Pancreas (tissue), 10 donors: ENCODE data around the gene PHACTR2. TPM values are rescaled to one million over a fixed set of nuclear protein-coding genes. Genes with fewer than 3 reads are reported as not detected.
A peak's percentile ranks its signal among the peaks of the same experiment; 100 is the strongest.
"Not testable (repeated sequence)": the region's sequence is repeated elsewhere in the genome, so short reads cannot be mapped to it uniquely, and the experiment has no call there.

Experiments
- ATAC-seq, 4 donors: fragments of 200-7000 bp; cut with Tn5 transposase; one replicate each; pipeline versions ENCODE4 v1.8.0 to v1.9.1; 2020; ENCODE audit warnings: mild to moderate bottlenecking in 4 of 4, moderate library complexity in 4 of 4
- DNase-seq, 6 donors: peaks; one replicate each; pipeline ENCODE4 v3.0.0-alpha.2; 2020
- FAIRE-seq: peaks from 2 replicates; lab custom pipeline; 2012; peaks lifted over from hg19 to GRCh38; lab: Jason Lieb, UNC
- H3K27ac ChIP-seq, 4 donors: fragments of 200-600 bp; sonication (generic); 1 replicate in 3 of 4; 2 replicates in 1 of 4; pipeline versions ENCODE4 v1.5.0 to v1.8.0; 2020
- H3K27me3 ChIP-seq, 4 donors: fragments of 200-600 bp; one replicate each; pipeline ENCODE4 v1.8.0; 2021
- H3K36me3 ChIP-seq, 3 donors: fragments of 200-600 bp; sonication (generic) in 1 of 3; one replicate each; pipeline versions ENCODE4 v1.5.0 to v1.8.0; 2020 to 2021
- H3K4me1 ChIP-seq, 3 donors: fragments of 200-600 bp; one replicate each; pipeline ENCODE4 v1.8.0; 2021
- H3K4me3 ChIP-seq, 4 donors: fragments of 200-600 bp; sonication (generic) in 2 of 4; one replicate each; pipeline versions ENCODE4 v1.5.0 to v1.8.0; 2020 to 2021
- H3K9me3 ChIP-seq, 4 donors: fragments of 200-600 bp; one replicate each; pipeline ENCODE4 v1.8.0; 2021
- WGBS, 2 donors: extraction: QIAGEN DNeasy Blood & Tissue Kit; methylation state at CpG; one replicate each; pipeline ENCODE4 v1.1.7; 2013; 5-methylcytosine and 5-hydroxymethylcytosine counted together
- intact Hi-C, 3 donors: fragments of 100-400 bp; cut with DNase I; formaldehyde crosslinking; loops; one replicate each; pipeline versions ENCODE4 v1.11.1 to v1.14.2; 2022
- polyA plus RNA-seq, 2 donors: library from polyadenylated mRNA; stranded (reverse); fragments of 200-250 nt; gene quantifications; one replicate each; pipeline ENCODE4 v1.2.3, GENCODE V29; 2013
- total RNA-seq, 6 donors: library from RNA; stranded (reverse); fragmentation: NEBNext Ultra II Directional in 4 of 6; extraction: Animal tissue kit (Norgen Biotek cat#: 25700) in 4 of 6; gene quantifications; one replicate each; pipeline versions ENCODE4 v1.2.1 to v1.2.4, GENCODE V29; 2021 to 2023
- TF ChIP-seq, protein P1 (sequence below), 4 donors: fragments of 200-600 bp; sonication (generic) in 3 of 4; IDR thresholded peaks; one replicate each; pipeline versions ENCODE4 v1.5.0 to v1.8.0; 2021; ENCODE audit warnings: antibody characterized with exemption in 4 of 4
- donor health status: healthy with polysubstance abuse.
- donor health status: DM: no; HTN: no; CAD: no; lungs with moderate emphysema.
- donor health status: DM: no; HTN: no; CAD: no.
- donor health status: control.
- donor health status: control.
- donor health status: Bipolar disorder and iron deficiency.
- donor health status: DM: yes; HTN: yes; CAD: no.
- donor health status: DM: no; HTN: no; CAD: no.
- donor health status: DM: no; HTN: no; CAD: no.
- donor health status: DM: yes; HTN: yes; CAD: no.

The PHACTR2 gene
- total and polyA plus RNA-seq, 8 donors = 2.7 to 19.0 (median 8.9) TPM

DNA sequence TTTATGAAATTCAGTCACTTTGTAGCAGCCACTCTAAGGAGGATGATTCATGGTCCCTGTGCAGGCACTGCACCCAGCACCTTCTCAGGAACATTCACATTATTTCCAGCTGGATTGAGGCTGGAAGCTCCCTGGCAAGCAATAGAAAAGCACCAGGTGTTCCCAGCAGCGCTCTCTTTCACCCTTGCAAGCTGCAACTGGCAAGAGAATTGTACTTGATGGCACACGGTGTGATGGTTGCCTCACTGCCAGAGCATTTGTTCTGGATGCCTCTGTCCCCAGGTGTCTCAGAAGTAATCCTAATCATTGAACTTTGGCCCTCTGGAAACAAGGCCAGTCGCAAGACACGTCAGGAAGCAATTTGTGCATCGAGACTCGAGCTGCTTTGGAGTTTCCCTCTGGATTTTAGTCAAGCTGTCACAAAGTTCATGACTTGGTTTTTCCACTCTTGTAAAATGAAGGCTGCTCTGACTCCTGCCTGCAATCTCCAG lies 24.9 kb upstream of the PHACTR2 start:
- DNase-seq (no peak), FAIRE-seq (no peak), ATAC-seq (peak; percentile 35 to 82 (median 68))
- no peaks in the 10 kb centered on the region for H3K27me3 ChIP-seq
- no peaks in the 10 kb centered on the region for H3K4me1 ChIP-seq
- intact Hi-C loops = no loop called here
- no peaks in the 10 kb centered on the region for H3K9me3 ChIP-seq
- TF ChIP-seq, protein P1, sequence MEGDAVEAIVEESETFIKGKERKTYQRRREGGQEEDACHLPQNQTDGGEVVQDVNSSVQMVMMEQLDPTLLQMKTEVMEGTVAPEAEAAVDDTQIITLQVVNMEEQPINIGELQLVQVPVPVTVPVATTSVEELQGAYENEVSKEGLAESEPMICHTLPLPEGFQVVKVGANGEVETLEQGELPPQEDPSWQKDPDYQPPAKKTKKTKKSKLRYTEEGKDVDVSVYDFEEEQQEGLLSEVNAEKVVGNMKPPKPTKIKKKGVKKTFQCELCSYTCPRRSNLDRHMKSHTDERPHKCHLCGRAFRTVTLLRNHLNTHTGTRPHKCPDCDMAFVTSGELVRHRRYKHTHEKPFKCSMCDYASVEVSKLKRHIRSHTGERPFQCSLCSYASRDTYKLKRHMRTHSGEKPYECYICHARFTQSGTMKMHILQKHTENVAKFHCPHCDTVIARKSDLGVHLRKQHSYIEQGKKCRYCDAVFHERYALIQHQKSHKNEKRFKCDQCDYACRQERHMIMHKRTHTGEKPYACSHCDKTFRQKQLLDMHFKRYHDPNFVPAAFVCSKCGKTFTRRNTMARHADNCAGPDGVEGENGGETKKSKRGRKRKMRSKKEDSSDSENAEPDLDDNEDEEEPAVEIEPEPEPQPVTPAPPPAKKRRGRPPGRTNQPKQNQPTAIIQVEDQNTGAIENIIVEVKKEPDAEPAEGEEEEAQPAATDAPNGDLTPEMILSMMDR (IDR thresholded peaks at IDR 0.05) = no peak
- no peak overlapping the region for H3K4me3 ChIP-seq
- 23 to 25% methylated on average over 6 of the region's 6 CpGs for WGBS, 2 donors
- H3K27ac ChIP-seq = no peak overlapping the region
- no peaks in the 10 kb centered on the region for H3K36me3 ChIP-seq

DNA sequence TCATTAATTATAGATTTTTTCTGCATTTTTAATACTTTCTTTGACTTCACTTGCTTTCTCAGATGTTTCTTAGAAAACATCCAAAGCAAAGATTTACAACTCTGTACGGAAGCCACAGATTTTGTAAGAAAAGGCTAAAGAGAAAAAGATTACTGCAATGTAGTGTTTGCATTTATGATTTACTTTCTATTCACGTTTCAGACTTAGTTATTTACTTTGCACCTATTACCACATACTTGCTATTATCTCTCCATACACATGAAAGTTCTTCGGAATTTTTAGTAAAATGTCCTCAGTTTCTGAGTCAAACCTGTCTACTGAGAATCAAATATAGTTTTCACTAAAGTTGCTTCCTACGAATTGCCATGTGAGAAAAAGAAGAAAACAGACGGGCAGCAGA lies 22.2 kb upstream of the PHACTR2 start:
- intact Hi-C loops = no loop called here

DNA sequence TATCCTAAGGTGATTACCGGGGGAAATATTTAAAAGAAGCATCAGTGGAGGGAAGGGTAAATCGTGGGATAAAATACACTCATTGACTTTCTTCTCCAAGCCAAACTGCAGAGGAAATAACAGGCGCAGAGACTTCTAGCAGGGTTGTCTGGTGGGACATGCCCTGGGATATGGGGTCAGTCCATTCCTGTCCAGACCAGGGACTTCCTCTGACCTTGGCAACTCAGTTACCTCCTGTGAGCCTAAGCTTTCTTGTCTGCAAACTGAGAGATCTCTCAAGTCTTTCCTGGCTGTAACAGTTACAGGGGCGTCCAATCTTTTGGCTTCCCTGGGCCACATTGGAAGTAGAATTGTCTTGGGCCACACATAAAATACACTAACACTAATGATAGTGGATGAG lies 21.7 kb upstream of the PHACTR2 start:
- Histone ChIP-seq H3K4me3 (no peak overlapping the region), H3K9me3 (no peaks in the 10 kb centered on the region), H3K4me1 (no peaks in the 10 kb centered on the region), H3K36me3 (no peaks in the 10 kb centered on the region), H3K27me3 (no peaks in the 10 kb centered on the region), H3K27ac (no peak overlapping the region)
- ATAC-seq = no peak
- TF ChIP-seq, protein P1 (IDR thresholded peaks at IDR 0.05) = no peak
- FAIRE-seq = no peak
- no peak for DNase-seq
- intact Hi-C loops = no loop called here
- 84 to 85% methylated on average over 4 of the region's 4 CpGs for WGBS, 2 donors

More for the DNA sequence above, 22.2 kb upstream of the PHACTR2 start:
- no peak overlapping the region for H3K4me3 ChIP-seq
- TF ChIP-seq, protein P1 (IDR thresholded peaks at IDR 0.05) = no peak
- FAIRE-seq (no peak), ATAC-seq (no peak), DNase-seq (no peak)
- no peaks in the 10 kb centered on the region for H3K27me3 ChIP-seq
- no peaks in the 10 kb centered on the region for H3K36me3 ChIP-seq
- H3K9me3 ChIP-seq = no peaks in the 10 kb centered on the region
- no peak overlapping the region for H3K27ac ChIP-seq
- H3K4me1 ChIP-seq = no peaks in the 10 kb centered on the region
- 59 to 64% methylated on average over 5 of the region's 5 CpGs for WGBS, 2 donors

DNA sequence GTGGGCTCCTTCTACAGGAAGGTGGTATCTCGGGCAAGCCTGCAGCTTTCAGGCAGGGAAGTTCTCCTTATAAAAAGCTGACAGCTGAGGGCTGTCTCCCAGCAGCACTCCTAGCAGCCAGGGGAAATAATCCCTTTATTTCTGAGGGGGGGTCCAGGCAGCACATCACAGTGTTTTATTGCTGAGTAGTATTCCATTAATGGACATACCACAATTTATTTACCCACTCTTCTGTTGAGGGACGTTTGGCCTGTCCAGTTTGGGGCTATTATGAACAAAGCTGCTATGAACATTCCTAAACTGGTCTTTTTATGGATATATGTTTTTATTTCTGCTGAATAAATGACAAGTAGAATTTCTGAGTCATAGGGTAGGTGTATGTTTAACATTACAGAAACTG lies 20.0 kb upstream of the PHACTR2 start:
- Histone ChIP-seq H3K27me3 (no peaks in the 10 kb centered on the region), H3K4me1 (no peaks in the 10 kb centered on the region), H3K9me3 (no peaks in the 10 kb centered on the region), H3K4me3 (no peak overlapping the region), H3K36me3 (no peaks in the 10 kb centered on the region), H3K27ac (no peak overlapping the region)
- no peak for FAIRE-seq
- intact Hi-C loops = no loop called here
- ATAC-seq = no peak
- no peak for DNase-seq
- TF ChIP-seq, protein P1 (IDR thresholded peaks at IDR 0.05) = no peak
- WGBS, 2 donors = 66 to 77% methylated on average over 2 of the region's 2 CpGs

DNA sequence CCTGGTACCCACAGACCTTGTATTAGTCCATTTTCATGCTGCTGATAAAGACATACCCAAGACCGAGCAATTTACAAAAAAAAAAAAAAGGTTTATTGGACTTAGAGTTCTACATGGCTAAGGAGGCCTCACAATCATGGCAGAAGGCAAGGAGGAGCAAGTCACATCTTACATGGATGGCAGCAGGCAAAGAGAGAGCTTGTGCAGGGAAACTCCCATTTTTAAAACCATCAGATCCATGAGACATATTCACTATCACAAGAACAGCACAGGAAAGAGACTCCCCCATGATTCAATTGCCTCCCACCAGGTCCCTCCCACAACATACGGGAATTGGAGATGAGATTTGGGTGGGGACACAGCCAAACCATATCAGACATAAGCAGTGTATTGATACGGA lies 17.6 kb upstream of the PHACTR2 start:
- H3K4me3 ChIP-seq, H3K27me3 ChIP-seq, H3K36me3 ChIP-seq, FAIRE-seq, H3K27ac ChIP-seq, DNase-seq, H3K4me1 ChIP-seq, H3K9me3 ChIP-seq, ATAC-seq, intact Hi-C loops: not testable (repeated sequence)
- 89 to 97% methylated on average over 3 of the region's 3 CpGs for WGBS, 2 donors
